GM12878 (cell line): Measurements from ENCODE around the gene BACE2. TPM values are rescaled to one million over a fixed set of nuclear protein-coding genes. Genes with fewer than 3 reads are reported as not detected.

Source experiments
- ATAC-seq: fragments of 200-7000 bp; cut with Tn5 transposase; 3 replicates; pipeline ENCODE4 v1.9.1; 2020; ENCODE audit warnings: mild to moderate bottlenecking, moderate library complexity
- BruUV-seq: library from RNA; stranded (reverse); fragments of 400-500 nt; replicated peaks from 2 replicates; lab custom pipeline; 2021; lab: Mats Ljungman, UMichigan
- CTCF ChIA-PET: fragments of 300-600 bp; sonication (Branson Sonifier 250); formaldehyde crosslinking; extraction: SDS; loops from one replicate; lab custom pipeline; 2021; ENCODE audit warnings: inconsistent platforms; lab: Yijun Ruan, JAX
- POLR2A ChIA-PET: fragments of 350-600 bp; formaldehyde crosslinking; extraction: SDS; loops from one replicate; lab custom pipeline; 2021; ENCODE audit warnings: inconsistent platforms; lab: Charles Lee
- RAD21 ChIA-PET: fragments of 300-600 bp; sonication (Branson Sonifier 250); formaldehyde crosslinking; loops from one replicate; lab custom pipeline; 2023; ENCODE audit warnings: antibody characterized with exemption; ENCODE audit not compliant: unreplicated experiment; lab: Charles Lee
- SMC1A ChIA-PET: fragments of 300-600 bp; sonication (Branson Sonifier 250); formaldehyde crosslinking; loops from one replicate; lab custom pipeline; 2023; ENCODE audit not compliant: unreplicated experiment, uncharacterized antibody; lab: Charles Lee
- DNase-seq: peaks from one replicate; pipeline ENCODE4 v3.0.0-alpha.2; 2011; ENCODE audit warnings: low read depth, low spot score
- FAIRE-seq: peaks from 3 replicates; lab custom pipeline; 2011; peaks lifted over from hg19 to GRCh38; lab: Jason Lieb, UNC
- H2AFZ ChIP-seq: 2 replicates; pipeline ENCODE4 v1.6.0; 2011; ENCODE audit warnings: low read depth, low read length, control low read depth; ENCODE audit not compliant: control insufficient read depth
- H3K27ac ChIP-seq: 2 replicates; pipeline ENCODE4 v1.5.1; 2011; ENCODE audit warnings: control low read depth; ENCODE audit not compliant: control insufficient read depth, insufficient read depth
- H3K27me3 ChIP-seq, 2 experiments: replicated peaks in 1 of 2; 2 replicates each; pipeline versions ENCODE4 v1.6.0 to v1.6.1; 2011; ENCODE audit warnings: low read length in 1 of 2; ENCODE audit not compliant: control insufficient read depth in 2 of 2, insufficient read depth in 2 of 2
- H3K36me3 ChIP-seq, 2 experiments: 2 replicates each; pipeline ENCODE4 v1.5.1; 2011; ENCODE audit warnings: low read length in 1 of 2; ENCODE audit not compliant: control insufficient read depth in 2 of 2, insufficient read depth in 2 of 2
- H3K4me1 ChIP-seq: 2 replicates; pipeline ENCODE4 v1.6.1; 2011; ENCODE audit warnings: mild to moderate bottlenecking, low read length, moderate library complexity, mixed read lengths; ENCODE audit not compliant: control insufficient read depth, insufficient read depth
- H3K4me2 ChIP-seq: 2 replicates; pipeline ENCODE4 v1.6.0; 2011; ENCODE audit warnings: control low read depth; ENCODE audit not compliant: control insufficient read depth, insufficient read depth
- H3K4me3 ChIP-seq: fragments of 200-600 bp; sonication (generic); 2 replicates; pipeline ENCODE4 v1.5.1; 2016
- H3K79me2 ChIP-seq: 2 replicates; pipeline ENCODE4 v1.6.0; 2011; ENCODE audit warnings: low read length; ENCODE audit not compliant: control insufficient read depth, insufficient read depth
- H3K9ac ChIP-seq: 2 replicates; pipeline ENCODE4 v1.8.0; 2011; ENCODE audit warnings: low read length, control low read depth, mixed read lengths; ENCODE audit not compliant: control insufficient read depth, insufficient read depth
- H3K9me3 ChIP-seq: replicated peaks from 3 replicates; pipeline ENCODE4 v1.5.1; 2011; ENCODE audit warnings: mild to moderate bottlenecking, low read length; ENCODE audit not compliant: control insufficient read depth, insufficient read depth
- H4K20me1 ChIP-seq: 2 replicates; pipeline ENCODE4 v1.6.0; 2011; ENCODE audit not compliant: control insufficient read depth, insufficient read depth
- BCLAF1 ChIP-seq: fragments of 450-650 bp; IDR thresholded peaks from 2 replicates; pipeline ENCODE4 v1.6.1; 2017; ENCODE audit warnings: antibody characterized with exemption, mild to moderate bottlenecking, moderate library complexity
- RUNX3 ChIP-seq: IDR thresholded peaks from 2 replicates; pipeline ENCODE4 v1.6.1; 2012; ENCODE audit warnings: low read length, inconsistent platforms
- SUZ12 ChIP-seq: fragments of 200-600 bp; sonication (generic); IDR thresholded peaks from one replicate; pipeline ENCODE4 v1.6.1; 2018; ENCODE audit warnings: antibody characterized with exemption, mild to moderate bottlenecking; ENCODE audit not compliant: unreplicated experiment
- ZBTB33 ChIP-seq: fragments of 450-650 bp; IDR thresholded peaks from 2 replicates; pipeline ENCODE4 v1.6.1; 2017; ENCODE audit warnings: mild to moderate bottlenecking
- WGBS: methylation state at CpG from one replicate; pipeline ENCODE4 v1.1.6; 2016; ENCODE audit warnings: low lambda C conversion rate; ENCODE audit not compliant: insufficient replicate concordance, insufficient coverage; ENCODE audit errors: missing lambda C conversion rate; 5-methylcytosine and 5-hydroxymethylcytosine counted together
- in situ Hi-C: fragments of 300-500 bp; cut with MboI; formaldehyde crosslinking; loops from 9 replicates; pipeline ENCODE4 v1.14.3; 2018; ENCODE audit warnings: mixed read lengths
- intact Hi-C: fragments of 100-400 bp; cut with micrococcal nuclease; formaldehyde crosslinking; loops from one replicate; pipeline ENCODE4 v1.14.2; 2022; ENCODE audit not compliant: unreplicated experiment
- polyA plus RNA-seq, 11 experiments: library from polyadenylated mRNA; depleted of rRNA in 4 of 11; unstranded in 6 of 11; stranded (reverse) in 5 of 11; fragments of >200 nt; fragmentation: Nextera tagmentation in 4 of 11; fragmentation: Illumina TruSeq in 1 of 11; extraction: Ambion mirVana in 4 of 11; extraction: Trizol in 1 of 11; gene quantifications; 1 replicate in 1 of 11; 2 replicates in 10 of 11; pipeline versions ENCODE4 v1.2.1 to v1.2.3, GENCODE V29; 2011 to 2016; ENCODE audit warnings: inconsistent platforms in 2 of 11, missing spikeins in 2 of 11, low read depth in 1 of 11
- total RNA-seq, 4 experiments: library from RNA; depleted of rRNA in 3 of 4; stranded (reverse); fragments of >200 nt in 3 of 4; fragmentation: Illumina TruSeq in 1 of 4; extraction: Trizol in 1 of 4; gene quantifications; 2 replicates each; pipeline versions ENCODE4 v1.2.1 to v1.2.3, GENCODE V29; 2013 to 2021

Gene BACE2
- total and polyA plus RNA-seq, 10 of the 15 experiments (the other 5 are each of a cell fraction or from before 2014, with no cell fraction given), result 0.04 to 0.69 (median 0.18) TPM; not detected in 5

DNA sequence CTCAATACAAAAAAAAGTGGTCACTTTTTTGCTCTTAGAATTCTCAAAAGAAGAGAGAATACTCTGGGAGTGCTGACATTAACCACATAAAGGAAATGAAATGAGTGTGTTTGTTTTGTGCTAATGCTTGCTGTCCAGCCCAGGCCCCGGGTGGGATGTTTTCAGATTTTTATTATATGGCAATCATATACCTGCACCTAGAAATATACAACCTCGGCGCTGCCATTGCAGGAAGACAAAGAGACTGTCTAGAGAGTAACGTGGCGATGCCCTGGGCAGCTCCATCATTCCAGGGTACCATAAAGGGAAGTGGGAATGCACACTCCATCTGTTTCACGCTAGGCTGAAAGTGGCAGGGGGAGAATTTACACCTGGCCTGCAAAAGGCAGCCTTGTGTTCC, 7.1 kb downstream of the BACE2 start:
- no peak overlapping the region for H3K4me2 ChIP-seq
- no peaks in the 10 kb centered on the region for H4K20me1 ChIP-seq
- no peaks in the 10 kb centered on the region; a peak in 1 of 4 replicates for H3K27me3 ChIP-seq
- FAIRE-seq, result no peak
- intact Hi-C loops, result no loop called here
- H3K4me3 ChIP-seq, result no peak overlapping the region
- no peaks in the 10 kb centered on the region for H3K36me3 ChIP-seq
- H3K9ac ChIP-seq, result no peak overlapping the region
- H3K9me3 ChIP-seq, result no peaks in the 10 kb centered on the region
- 6% methylated on average over 6 of the region's 6 CpGs for WGBS
- H3K4me1 ChIP-seq, result no peaks in the 10 kb centered on the region
- RAD21 ChIA-PET, result no interaction called here
- SMC1A ChIA-PET, result no interaction called here
- POLR2A ChIA-PET, result no interaction called here
- ATAC-seq, result no peak
- no peak overlapping the region for H2AFZ ChIP-seq
- DNase-seq, result no peak
- in situ Hi-C loops, result no loop called here
- H3K27ac ChIP-seq, result no peak overlapping the region
- no TSS peak for BruUV-seq
- CTCF ChIA-PET, result no interaction called here
- TF ChIP-seq SUZ12, result no peak
- no peak for TF ChIP-seq BCLAF1
- no peak for TF ChIP-seq ZBTB33
- no peak for TF ChIP-seq RUNX3
- TF ChIP-seq, all 136 proteins: peak for 0
- no peaks in the 10 kb centered on the region for H3K79me2 ChIP-seq
